Ovary (tissue), 9 donors: ENCODE results near the gene TRMT61A. TPM values are rescaled to one million over a fixed set of nuclear protein-coding genes. Genes with fewer than 3 reads are reported as not detected.

Experiments used
- DNase-seq, 5 donors: peaks; one replicate each; pipeline ENCODE4 v3.0.0-alpha.2; 2019 to 2020
- H3K27ac ChIP-seq, 2 donors: fragments of 200-600 bp; one replicate each; pipeline versions ENCODE4 v1.5.1 to v1.8.0; 2019 to 2022
- H3K27me3 ChIP-seq: fragments of 200-600 bp; one replicate; pipeline ENCODE4 v1.8.0; 2022
- H3K36me3 ChIP-seq: fragments of 200-600 bp; sonication (generic); one replicate; pipeline ENCODE4 v1.5.1; 2019
- H3K4me1 ChIP-seq: one replicate; pipeline ENCODE4 v1.8.1; 2013; ENCODE audit warnings: mild to moderate bottlenecking, moderate library complexity; ENCODE audit not compliant: insufficient read depth
- H3K4me3 ChIP-seq: fragments of 200-600 bp; sonication (generic); one replicate; pipeline ENCODE4 v1.5.1; 2017
- H3K9me3 ChIP-seq, 2 donors: fragments of 200-600 bp in 1 of 2; sonication (generic) in 1 of 2; one replicate each; pipeline versions ENCODE4 v1.5.1 to v1.8.1; 2013 to 2019; ENCODE audit warnings: mild to moderate bottlenecking in 1 of 2, moderate library complexity in 1 of 2
- CTCF ChIP-seq, 3 donors: fragments of 450-650 bp in 2 of 3; fragments of 200-600 bp in 1 of 3; IDR thresholded peaks; one replicate each; pipeline versions ENCODE4 v1.5.1 to v1.8.0; 2016 to 2022; ENCODE audit warnings: antibody characterized with exemption in 3 of 3, mild to moderate bottlenecking in 1 of 3
- EP300 ChIP-seq: sonication (generic); formaldehyde crosslinking; IDR thresholded peaks from one replicate; pipeline ENCODE4 v1.6.1; 2017; ENCODE audit warnings: antibody characterized with exemption
- POLR2A ChIP-seq: fragments of 450-650 bp; IDR thresholded peaks from one replicate; pipeline ENCODE4 v1.6.1; 2017; ENCODE audit warnings: antibody characterized with exemption, mild to moderate bottlenecking, moderate library complexity
- WGBS, 3 donors: extraction: QIAGEN DNeasy Blood & Tissue Kit in 1 of 3; methylation state at CpG; one replicate each; pipeline versions ENCODE4 v1.1.5 to v1.1.7; 2013 to 2017; 5-methylcytosine and 5-hydroxymethylcytosine counted together
- intact Hi-C, 4 donors: fragments of 100-400 bp; cut with DNase I; formaldehyde crosslinking; loops; one replicate each; pipeline versions ENCODE4 v1.11.0 to v1.15.1; 2022 to 2023
- polyA plus RNA-seq, 2 donors: library from polyadenylated mRNA; stranded (reverse); fragments of 200-250 nt in 1 of 2; fragments of 350-450 nt in 1 of 2; fragmentation: Illumina TruSeq in 1 of 2; extraction: RNeasy Lipid Tissue Mini Kit (QIAGEN cat#74804) in 1 of 2; gene quantifications; one replicate each; pipeline ENCODE4 v1.2.3, GENCODE V29; 2013 to 2014
- total RNA-seq, 7 donors: library from RNA; depleted of rRNA in 2 of 7; stranded (reverse); fragments of >200 nt in 2 of 7; fragmentation: NEBNext Ultra II Directional in 3 of 7; extraction: Animal tissue kit (Norgen Biotek cat#: 25700) in 3 of 7; gene quantifications; one replicate each; pipeline versions ENCODE4 v1.1.0 to v1.2.4, GENCODE V29; 2016 to 2023
- donor health status: DM: no; HTN: no; CAD: no; lungs with moderate emphysema.
- donor health status: DM: no; HTN: no; CAD: no.
- donor health status: Bipolar disorder and iron deficiency.
- donor health status: DM: yes; HTN: yes; CAD: no.
- donor health status: DM: no; HTN: no; CAD: no.
- donor health status: DM: yes; HTN: yes; CAD: no.

Gene TRMT61A
- total and polyA plus RNA-seq, 9 donors = 0.62 to 20.9 (median 12.8) TPM

- H3K4me1 ChIP-seq = peaks cover 21% of the 10 kb centered on the region
- no peak for DNase-seq
- 81 to 83% (median 82%) methylated on average over 14 of the region's 14 CpGs for WGBS, 3 donors
- intact Hi-C loops = no loop called here
- peak overlapping the region; percentile 79 to 90 for H3K27ac ChIP-seq
- no peaks in the 10 kb centered on the region for H3K9me3 ChIP-seq
- H3K36me3 ChIP-seq = no peaks in the 10 kb centered on the region
- H3K27me3 ChIP-seq = no peaks in the 10 kb centered on the region
- TF ChIP-seq EP300 (no peak), CTCF (IDR thresholded peaks at IDR 0.05) (no peak), POLR2A (no peak)
- H3K4me3 ChIP-seq = no peak overlapping the region
Observed at GRCh38 chr14:103527408-103528145, 1.4 kb upstream of the TRMT61A start.

- DNase-seq = peak in 2 of 5 donors; percentile 40 to 51
- peaks cover 17% of the 10 kb centered on the region for H3K4me1 ChIP-seq
- 13 to 16% (median 15%) methylated on average over 10 of the region's 10 CpGs for WGBS, 3 donors
Observed at GRCh38 chr14:103528146-103528586, 830 bp upstream of the TRMT61A start.

GRCh38 chr14:103529383-103530365, 678 bp downstream of the TRMT61A start:
- Histone ChIP-seq H3K9me3 (no peaks in the 10 kb centered on the region), H3K27ac (peak overlapping the region; percentile 51 to 90), H3K27me3 (no peaks in the 10 kb centered on the region), H3K4me1 (peaks cover 17% of the 10 kb centered on the region), H3K36me3 (no peaks in the 10 kb centered on the region), H3K4me3 (peak overlapping the region; percentile 94)
- WGBS, 3 donors = 45 to 49% (median 46%) methylated on average over 33 to 42 of the region's 42 CpGs
- no peak for TF ChIP-seq POLR2A
- TF ChIP-seq CTCF (IDR thresholded peaks at IDR 0.05) = no peak
- no peak for TF ChIP-seq EP300
- intact Hi-C loops = no loop called here
- DNase-seq = peak in 2 of 5 donors; percentile 46 to 50

More at GRCh38 chr14:103528146-103528586, 830 bp upstream of the TRMT61A start:
- H3K27me3 ChIP-seq = no peaks in the 10 kb centered on the region
- peak overlapping the region; percentile 79 to 90 for H3K27ac ChIP-seq
- intact Hi-C loops = no loop called here
- peak overlapping the region; percentile 94 for H3K4me3 ChIP-seq
- TF ChIP-seq CTCF (IDR thresholded peaks at IDR 0.05) = no peak
- no peak for TF ChIP-seq EP300
- TF ChIP-seq POLR2A = no peak
- H3K36me3 ChIP-seq = no peaks in the 10 kb centered on the region
- no peaks in the 10 kb centered on the region for H3K9me3 ChIP-seq

GRCh38 chr14:103530390-103530789, 1.4 kb downstream of the TRMT61A start:
- Histone ChIP-seq H3K4me1 (peaks cover 17% of the 10 kb centered on the region), H3K36me3 (no peaks in the 10 kb centered on the region), H3K27me3 (no peaks in the 10 kb centered on the region), H3K27ac (no peak overlapping the region), H3K4me3 (no peak overlapping the region), H3K9me3 (no peaks in the 10 kb centered on the region)
- no peak for TF ChIP-seq CTCF (IDR thresholded peaks at IDR 0.05)
- no peak for TF ChIP-seq POLR2A
- TF ChIP-seq EP300 = no peak
- peak in 2 of 5 donors; percentile 51 to 59 for DNase-seq
- intact Hi-C loops = no loop called here
- WGBS, 3 donors = 32 to 38% (median 35%) methylated on average over 6 to 7 of the region's 7 CpGs
